Stimulated activated CD4-positive, alpha-beta T cell treated with anti-CD3 and anti-CD28 coated beads, TNF-alpha, amount 100 ng/mL, for 4 hours (primary cell): ENCODE data around the gene RPP30.
"Not testable (repeated sequence)": the region's sequence is repeated elsewhere in the genome, so short reads cannot be mapped to it uniquely, and the experiment has no call there.

Experiments
- DNase-seq, 3 experiments: peaks; one replicate each; pipeline ENCODE4 v3.0.0-alpha.2; 2020; ENCODE audit warnings: low read depth in 3 of 3

Gene RPP30

GRCh38 chr10:90871279-90871765 is 452 bp upstream of the RPP30 start:
- no peak for DNase-seq

GRCh38 chr10:90872648-90873020 is 860 bp downstream of the RPP30 start:
- no peak for DNase-seq

GRCh38 chr10:90879062-90879461 is 7.3 kb downstream of the RPP30 start:
- DNase-seq, result no peak

GRCh38 chr10:90880059-90880719 is 8.4 kb downstream of the RPP30 start:
- DNase-seq, result not testable (repeated sequence)

- DNase-seq, result no peak
Measured at GRCh38 chr10:90884431-90884830, 12.7 kb downstream of the RPP30 start.

GRCh38 chr10:90885176-90885575 is 13.4 kb downstream of the RPP30 start:
- DNase-seq, result no peak

GRCh38 chr10:90887555-90887954 is 15.8 kb downstream of the RPP30 start:
- no peak for DNase-seq

GRCh38 chr10:90888387-90888786 is 16.6 kb downstream of the RPP30 start:
- DNase-seq, result no peak

GRCh38 chr10:90889636-90890035 is 17.9 kb downstream of the RPP30 start:
- DNase-seq, result no peak

- no peak for DNase-seq
Measured at GRCh38 chr10:90890347-90890746, 18.6 kb downstream of the RPP30 start.

- DNase-seq, result no peak
Measured at GRCh38 chr10:90893190-90893589, 21.4 kb downstream of the RPP30 start.

- DNase-seq, result not testable (repeated sequence)
Measured at GRCh38 chr10:90896916-90897315, 25.1 kb downstream of the RPP30 start.

GRCh38 chr10:90905925-90906324 is 34.2 kb downstream of the RPP30 start:
- DNase-seq, result no peak

- DNase-seq, result no peak
Measured at GRCh38 chr10:90906596-90906995, 34.8 kb downstream of the RPP30 start.

- DNase-seq, result peak in 1 of 3 experiments; percentile 18
Measured at GRCh38 chr10:90911133-90912051, 39.6 kb downstream of the RPP30 start.

GRCh38 chr10:90912174-90912573 is 40.4 kb downstream of the RPP30 start:
- DNase-seq, result no peak

GRCh38 chr10:90912854-90913479 is 41.2 kb downstream of the RPP30 start:
- no peak for DNase-seq

GRCh38 chr10:90913774-90914420 is 42.1 kb downstream of the RPP30 start:
- no peak for DNase-seq

GRCh38 chr10:90914992-90915765 is 43.4 kb downstream of the RPP30 start:
- DNase-seq, result no peak

- no peak for DNase-seq
Measured at GRCh38 chr10:90915766-90916075, 43.9 kb downstream of the RPP30 start.
